ENCODE data around the gene UGT1A3.

UGT1A3 gene

GRCh38 chr2:233813236-233814055 lies 84.6 kb downstream of the UGT1A3 start:
- no peak for DNase-seq
- Histone ChIP-seq H3K27me3 (ENCODE audit: insufficient read depth, low read length, poor library complexity) (no peaks in the 10 kb centered on the region), H3K36me3 (ENCODE audit: control insufficient read depth, insufficient read depth, low read length) (no peaks in the 10 kb centered on the region), H2AK5ac (ENCODE audit: low read length) (no peak overlapping the region), H3K79me2 (ENCODE audit: control insufficient read depth, insufficient read depth, low read length) (no peaks in the 10 kb centered on the region), H3K79me1 (ENCODE audit: low read length) (no peaks in the 10 kb centered on the region), H3K4me3 (ENCODE audit: low read length) (no peak overlapping the region), H3K18ac (ENCODE audit: low read length) (no peak overlapping the region), H2BK15ac (replicated peaks; ENCODE audit: low read depth) (no peak overlapping the region), H3K27ac (ENCODE audit: low read depth, low read length) (no peak overlapping the region), H3K4me2 (ENCODE audit: low read length) (no peak overlapping the region), H3K9ac (ENCODE audit: low read length) (no peak overlapping the region), H4K5ac (ENCODE audit: low read length) (no peak overlapping the region), H4K8ac (ENCODE audit: low read depth, low read length) (no peak overlapping the region), H3K56ac (ENCODE audit: low read length) (no peak overlapping the region), H3K4ac (ENCODE audit: low read depth, low read length) (no peak overlapping the region), H3K23ac (ENCODE audit: low read length) (no peak overlapping the region), H2BK5ac (ENCODE audit: low read length) (no peak overlapping the region), H3K4me1 (ENCODE audit: control insufficient read depth, low read depth, low read length) (no peaks in the 10 kb centered on the region), H2BK120ac (ENCODE audit: low read depth, low read length) (no peak overlapping the region)
- no CpG with 5 or more reads among the region's 3 CpGs for WGBS (ENCODE audit: extremely low coverage, insufficient coverage, low lambda C conversion rate)

DNA sequence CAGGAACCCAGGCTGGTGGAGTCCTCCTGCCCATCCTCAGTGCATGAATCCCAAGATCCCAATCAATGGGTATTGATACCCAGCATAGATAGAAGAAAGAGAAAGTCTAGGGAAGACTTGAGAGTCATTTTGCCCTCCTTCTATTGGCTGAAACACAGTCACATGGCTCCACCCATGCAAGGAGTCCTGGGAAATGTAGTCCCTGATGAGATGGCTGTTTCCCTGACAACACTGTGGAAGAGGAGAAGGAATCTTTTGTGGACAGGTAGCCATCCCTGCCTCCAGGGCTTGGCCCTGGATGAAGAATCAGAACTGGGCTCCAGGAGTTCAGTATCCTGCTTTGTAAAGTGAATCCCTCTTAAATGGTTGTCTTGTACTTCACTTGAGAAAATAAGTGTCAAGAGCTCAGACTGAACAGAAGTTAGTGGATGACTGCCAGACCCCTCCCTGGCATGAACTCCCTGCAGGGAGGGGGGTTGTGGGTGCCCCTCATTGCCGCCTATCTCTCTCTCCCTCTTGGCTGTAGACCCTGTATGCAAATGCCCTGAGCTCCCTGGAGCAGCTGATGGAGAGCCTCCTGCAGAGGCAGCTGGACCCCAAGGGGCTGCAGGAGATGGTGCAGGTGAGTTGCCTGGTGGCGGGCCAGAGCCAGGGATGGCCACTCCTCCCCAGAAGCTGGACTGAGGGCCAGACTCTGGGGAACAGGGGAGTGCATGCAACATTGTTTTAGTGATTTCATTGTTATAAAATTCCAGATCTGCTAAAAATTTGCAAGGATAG lies 85.4 kb downstream of the UGT1A3 start:
- Histone ChIP-seq H3K18ac (ENCODE audit: low read length) (no peak overlapping the region), H3K56ac (ENCODE audit: low read length) (no peak overlapping the region), H3K79me1 (ENCODE audit: low read length) (no peaks in the 10 kb centered on the region), H2BK120ac (ENCODE audit: low read depth, low read length) (no peak overlapping the region), H3K4ac (ENCODE audit: low read depth, low read length) (no peak overlapping the region), H2BK15ac (replicated peaks; ENCODE audit: low read depth) (no peak overlapping the region), H3K4me1 (ENCODE audit: control insufficient read depth, low read depth, low read length) (no peaks in the 10 kb centered on the region), H2AK5ac (ENCODE audit: low read length) (no peak overlapping the region), H3K4me2 (ENCODE audit: low read length) (no peak overlapping the region), H3K79me2 (ENCODE audit: control insufficient read depth, insufficient read depth, low read length) (no peaks in the 10 kb centered on the region), H4K8ac (ENCODE audit: low read depth, low read length) (no peak overlapping the region), H3K9ac (ENCODE audit: low read length) (no peak overlapping the region), H3K36me3 (ENCODE audit: control insufficient read depth, insufficient read depth, low read length) (no peaks in the 10 kb centered on the region), H3K23ac (ENCODE audit: low read length) (no peak overlapping the region), H4K5ac (ENCODE audit: low read length) (no peak overlapping the region), H3K4me3 (ENCODE audit: low read length) (no peak overlapping the region), H2BK5ac (ENCODE audit: low read length) (no peak overlapping the region), H3K27ac (ENCODE audit: low read depth, low read length) (no peak overlapping the region), H3K27me3 (ENCODE audit: insufficient read depth, low read length, poor library complexity) (no peaks in the 10 kb centered on the region)
- WGBS (ENCODE audit: extremely low coverage, insufficient coverage, low lambda C conversion rate): no CpG with 5 or more reads among the region's 2 CpGs
- DNase-seq: peak; percentile 33

DNA sequence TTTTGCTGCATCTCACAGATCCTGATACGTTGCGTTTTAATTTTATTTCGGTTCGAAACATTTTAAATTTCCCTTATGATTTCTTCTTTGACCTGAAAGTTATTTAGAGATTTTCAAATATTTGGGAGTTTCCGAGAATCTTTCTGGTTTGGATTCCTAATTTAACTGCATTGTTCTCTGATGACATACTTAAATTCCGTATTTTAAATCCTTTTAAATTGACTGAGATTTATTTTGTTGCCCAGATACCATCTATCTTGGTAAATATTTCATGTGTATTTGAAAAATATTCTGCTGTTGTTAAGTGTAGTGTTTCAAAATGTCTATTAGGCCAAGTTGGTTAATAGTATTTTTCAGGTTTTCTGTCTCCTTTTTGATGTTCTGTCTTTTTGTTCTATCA lies 87.0 kb downstream of the UGT1A3 start:
- H3K9ac ChIP-seq (ENCODE audit: low read length): no peak overlapping the region
- no peak for DNase-seq
- H3K56ac ChIP-seq (ENCODE audit: low read length): no peak overlapping the region
- H4K8ac ChIP-seq (ENCODE audit: low read depth, low read length): no peak overlapping the region
- H3K4me2 ChIP-seq (ENCODE audit: low read length): no peak overlapping the region
- no peaks in the 10 kb centered on the region for H3K27me3 ChIP-seq (ENCODE audit: insufficient read depth, low read length, poor library complexity)
- no peak overlapping the region for H2BK5ac ChIP-seq (ENCODE audit: low read length)
- H2BK120ac ChIP-seq (ENCODE audit: low read depth, low read length): no peak overlapping the region
- no peak overlapping the region for H3K4me3 ChIP-seq (ENCODE audit: low read length)
- no peak overlapping the region for H2BK15ac ChIP-seq (replicated peaks; ENCODE audit: low read depth)
- H2AK5ac ChIP-seq (ENCODE audit: low read length): no peak overlapping the region
- H3K27ac ChIP-seq (ENCODE audit: low read depth, low read length): no peak overlapping the region
- no peak overlapping the region for H3K4ac ChIP-seq (ENCODE audit: low read depth, low read length)
- H3K18ac ChIP-seq (ENCODE audit: low read length): no peak overlapping the region
- H3K79me1 ChIP-seq (ENCODE audit: low read length): no peaks in the 10 kb centered on the region
- no peak overlapping the region for H4K5ac ChIP-seq (ENCODE audit: low read length)
- H3K4me1 ChIP-seq (ENCODE audit: control insufficient read depth, low read depth, low read length): no peaks in the 10 kb centered on the region
- no peaks in the 10 kb centered on the region for H3K36me3 ChIP-seq (ENCODE audit: control insufficient read depth, insufficient read depth, low read length)
- H3K79me2 ChIP-seq (ENCODE audit: control insufficient read depth, insufficient read depth, low read length): no peaks in the 10 kb centered on the region
- no CpG with 5 or more reads among the region's 6 CpGs for WGBS (ENCODE audit: extremely low coverage, insufficient coverage, low lambda C conversion rate)
- no peak overlapping the region for H3K23ac ChIP-seq (ENCODE audit: low read length)

DNA sequence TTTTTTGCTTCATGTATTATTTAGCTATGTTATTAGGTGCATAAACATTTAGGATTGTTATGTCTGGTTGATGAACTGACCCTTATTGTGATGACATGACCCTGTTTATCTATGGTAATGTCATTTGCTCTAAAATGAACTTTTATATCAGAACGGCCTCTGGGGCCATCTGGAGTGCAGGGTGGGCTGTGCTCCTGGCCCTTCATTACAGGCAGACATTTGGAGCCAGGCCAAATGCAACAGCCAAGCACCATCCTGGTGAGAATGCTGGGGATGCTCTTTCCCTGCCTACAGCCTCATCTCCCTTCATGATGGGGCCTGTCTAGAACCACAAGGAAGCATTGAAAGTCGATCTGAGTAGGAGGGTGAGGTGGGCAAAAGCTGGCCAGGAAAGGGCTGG lies 87.5 kb downstream of the UGT1A3 start:
- H3K18ac ChIP-seq (ENCODE audit: low read length): no peak overlapping the region
- no peak overlapping the region for H2AK5ac ChIP-seq (ENCODE audit: low read length)
- no peak for DNase-seq
- H3K4me1 ChIP-seq (ENCODE audit: control insufficient read depth, low read depth, low read length): no peaks in the 10 kb centered on the region
- no peaks in the 10 kb centered on the region for H3K27me3 ChIP-seq (ENCODE audit: insufficient read depth, low read length, poor library complexity)
- H3K79me2 ChIP-seq (ENCODE audit: control insufficient read depth, insufficient read depth, low read length): no peaks in the 10 kb centered on the region
- H3K4ac ChIP-seq (ENCODE audit: low read depth, low read length): no peak overlapping the region
- no peak overlapping the region for H3K23ac ChIP-seq (ENCODE audit: low read length)
- H3K27ac ChIP-seq (ENCODE audit: low read depth, low read length): no peak overlapping the region
- H2BK5ac ChIP-seq (ENCODE audit: low read length): no peak overlapping the region
- H2BK15ac ChIP-seq (replicated peaks; ENCODE audit: low read depth): no peak overlapping the region
- H3K56ac ChIP-seq (ENCODE audit: low read length): no peak overlapping the region
- no peak overlapping the region for H4K8ac ChIP-seq (ENCODE audit: low read depth, low read length)
- no peak overlapping the region for H3K9ac ChIP-seq (ENCODE audit: low read length)
- no CpG with 5 or more reads among the region's 2 CpGs for WGBS (ENCODE audit: extremely low coverage, insufficient coverage, low lambda C conversion rate)
- no peak overlapping the region for H2BK120ac ChIP-seq (ENCODE audit: low read depth, low read length)
- no peaks in the 10 kb centered on the region for H3K36me3 ChIP-seq (ENCODE audit: control insufficient read depth, insufficient read depth, low read length)
- no peak overlapping the region for H4K5ac ChIP-seq (ENCODE audit: low read length)
- no peak overlapping the region for H3K4me3 ChIP-seq (ENCODE audit: low read length)
- H3K4me2 ChIP-seq (ENCODE audit: low read length): no peak overlapping the region
- no peaks in the 10 kb centered on the region for H3K79me1 ChIP-seq (ENCODE audit: low read length)

- H2BK15ac ChIP-seq (replicated peaks; ENCODE audit: low read depth): no peak overlapping the region
- H4K8ac ChIP-seq (ENCODE audit: low read depth, low read length): no peak overlapping the region
- H3K27ac ChIP-seq (ENCODE audit: low read depth, low read length): no peak overlapping the region
- H2AK5ac ChIP-seq (ENCODE audit: low read length): no peak overlapping the region
- H3K79me1 ChIP-seq (ENCODE audit: low read length): no peaks in the 10 kb centered on the region
- H3K4ac ChIP-seq (ENCODE audit: low read depth, low read length): no peak overlapping the region
- no peak overlapping the region for H2BK120ac ChIP-seq (ENCODE audit: low read depth, low read length)
- no peaks in the 10 kb centered on the region for H3K27me3 ChIP-seq (ENCODE audit: insufficient read depth, low read length, poor library complexity)
- no peak overlapping the region for H3K4me3 ChIP-seq (ENCODE audit: low read length)
- H3K4me2 ChIP-seq (ENCODE audit: low read length): no peak overlapping the region
- H3K9ac ChIP-seq (ENCODE audit: low read length): no peak overlapping the region
- H3K79me2 ChIP-seq (ENCODE audit: control insufficient read depth, insufficient read depth, low read length): no peaks in the 10 kb centered on the region
- H4K5ac ChIP-seq (ENCODE audit: low read length): no peak overlapping the region
- DNase-seq: no peak
- no peak overlapping the region for H2BK5ac ChIP-seq (ENCODE audit: low read length)
- WGBS (ENCODE audit: extremely low coverage, insufficient coverage, low lambda C conversion rate): no CpG with 5 or more reads among the region's 4 CpGs
- no peaks in the 10 kb centered on the region for H3K4me1 ChIP-seq (ENCODE audit: control insufficient read depth, low read depth, low read length)
- H3K23ac ChIP-seq (ENCODE audit: low read length): no peak overlapping the region
- no peak overlapping the region for H3K56ac ChIP-seq (ENCODE audit: low read length)
- no peaks in the 10 kb centered on the region for H3K36me3 ChIP-seq (ENCODE audit: control insufficient read depth, insufficient read depth, low read length)
- H3K18ac ChIP-seq (ENCODE audit: low read length): no peak overlapping the region
Measured at GRCh38 chr2:233816771-233817170, 87.9 kb downstream of the UGT1A3 start.
